Measurements from ENCODE around the gene EIF3I. TPM values are rescaled to one million over a fixed set of nuclear protein-coding genes. Genes with fewer than 3 reads are reported as not detected.

The EIF3I gene
- total and polyA plus RNA-seq, 2 experiments from 2014 or later = 228 to 274 TPM

DNA sequence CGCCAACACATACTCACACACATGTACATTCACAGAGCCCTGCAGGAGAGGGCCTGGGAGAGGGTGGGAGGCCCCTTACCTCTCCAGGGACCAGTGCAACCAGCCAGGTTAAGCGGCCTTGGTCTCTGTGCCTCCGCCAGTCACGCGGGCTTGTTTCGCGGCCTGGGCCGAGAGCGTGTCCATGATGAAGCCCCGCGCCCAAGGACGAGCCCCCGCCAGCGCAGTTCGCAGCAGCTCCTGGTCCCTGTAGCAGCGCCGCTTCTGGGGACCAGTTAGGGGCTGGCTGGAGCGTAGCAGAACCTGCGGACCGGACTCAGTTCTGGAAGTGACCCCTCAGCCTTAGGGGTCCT lies 17.6 kb downstream of the EIF3I start:
- no peaks in the 10 kb centered on the region for H3K9me2 ChIP-seq (ENCODE audit: insufficient read depth)
- H3K9me3 Mint-ChIP-seq = no peaks in the 10 kb centered on the region
- peaks cover 19% of the 10 kb centered on the region for H3K4me1 ChIP-seq (ENCODE audit: insufficient read depth)
- H3K79me2 ChIP-seq (replicated peaks; ENCODE audit: insufficient read depth) = peaks cover 7% of the 10 kb centered on the region; the same call in 1 of the 2 replicates
- peak overlapping the region; percentile 84 for H2AFZ ChIP-seq
- no peak for TF ChIP-seq EZH2 (IDR thresholded peaks at IDR 0.05; ENCODE audit: low read depth, unreplicated experiment)
- no peak for TF ChIP-seq EZH2phosphoT487 (IDR thresholded peaks at IDR 0.05; ENCODE audit: unreplicated experiment)
- TF ChIP-seq, protein P1, sequence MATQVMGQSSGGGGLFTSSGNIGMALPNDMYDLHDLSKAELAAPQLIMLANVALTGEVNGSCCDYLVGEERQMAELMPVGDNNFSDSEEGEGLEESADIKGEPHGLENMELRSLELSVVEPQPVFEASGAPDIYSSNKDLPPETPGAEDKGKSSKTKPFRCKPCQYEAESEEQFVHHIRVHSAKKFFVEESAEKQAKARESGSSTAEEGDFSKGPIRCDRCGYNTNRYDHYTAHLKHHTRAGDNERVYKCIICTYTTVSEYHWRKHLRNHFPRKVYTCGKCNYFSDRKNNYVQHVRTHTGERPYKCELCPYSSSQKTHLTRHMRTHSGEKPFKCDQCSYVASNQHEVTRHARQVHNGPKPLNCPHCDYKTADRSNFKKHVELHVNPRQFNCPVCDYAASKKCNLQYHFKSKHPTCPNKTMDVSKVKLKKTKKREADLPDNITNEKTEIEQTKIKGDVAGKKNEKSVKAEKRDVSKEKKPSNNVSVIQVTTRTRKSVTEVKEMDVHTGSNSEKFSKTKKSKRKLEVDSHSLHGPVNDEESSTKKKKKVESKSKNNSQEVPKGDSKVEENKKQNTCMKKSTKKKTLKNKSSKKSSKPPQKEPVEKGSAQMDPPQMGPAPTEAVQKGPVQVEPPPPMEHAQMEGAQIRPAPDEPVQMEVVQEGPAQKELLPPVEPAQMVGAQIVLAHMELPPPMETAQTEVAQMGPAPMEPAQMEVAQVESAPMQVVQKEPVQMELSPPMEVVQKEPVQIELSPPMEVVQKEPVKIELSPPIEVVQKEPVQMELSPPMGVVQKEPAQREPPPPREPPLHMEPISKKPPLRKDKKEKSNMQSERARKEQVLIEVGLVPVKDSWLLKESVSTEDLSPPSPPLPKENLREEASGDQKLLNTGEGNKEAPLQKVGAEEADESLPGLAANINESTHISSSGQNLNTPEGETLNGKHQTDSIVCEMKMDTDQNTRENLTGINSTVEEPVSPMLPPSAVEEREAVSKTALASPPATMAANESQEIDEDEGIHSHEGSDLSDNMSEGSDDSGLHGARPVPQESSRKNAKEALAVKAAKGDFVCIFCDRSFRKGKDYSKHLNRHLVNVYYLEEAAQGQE (IDR thresholded peaks at IDR 0.05; ENCODE audit: unreplicated experiment) = no peak
- TF ChIP-seq, protein P2, sequence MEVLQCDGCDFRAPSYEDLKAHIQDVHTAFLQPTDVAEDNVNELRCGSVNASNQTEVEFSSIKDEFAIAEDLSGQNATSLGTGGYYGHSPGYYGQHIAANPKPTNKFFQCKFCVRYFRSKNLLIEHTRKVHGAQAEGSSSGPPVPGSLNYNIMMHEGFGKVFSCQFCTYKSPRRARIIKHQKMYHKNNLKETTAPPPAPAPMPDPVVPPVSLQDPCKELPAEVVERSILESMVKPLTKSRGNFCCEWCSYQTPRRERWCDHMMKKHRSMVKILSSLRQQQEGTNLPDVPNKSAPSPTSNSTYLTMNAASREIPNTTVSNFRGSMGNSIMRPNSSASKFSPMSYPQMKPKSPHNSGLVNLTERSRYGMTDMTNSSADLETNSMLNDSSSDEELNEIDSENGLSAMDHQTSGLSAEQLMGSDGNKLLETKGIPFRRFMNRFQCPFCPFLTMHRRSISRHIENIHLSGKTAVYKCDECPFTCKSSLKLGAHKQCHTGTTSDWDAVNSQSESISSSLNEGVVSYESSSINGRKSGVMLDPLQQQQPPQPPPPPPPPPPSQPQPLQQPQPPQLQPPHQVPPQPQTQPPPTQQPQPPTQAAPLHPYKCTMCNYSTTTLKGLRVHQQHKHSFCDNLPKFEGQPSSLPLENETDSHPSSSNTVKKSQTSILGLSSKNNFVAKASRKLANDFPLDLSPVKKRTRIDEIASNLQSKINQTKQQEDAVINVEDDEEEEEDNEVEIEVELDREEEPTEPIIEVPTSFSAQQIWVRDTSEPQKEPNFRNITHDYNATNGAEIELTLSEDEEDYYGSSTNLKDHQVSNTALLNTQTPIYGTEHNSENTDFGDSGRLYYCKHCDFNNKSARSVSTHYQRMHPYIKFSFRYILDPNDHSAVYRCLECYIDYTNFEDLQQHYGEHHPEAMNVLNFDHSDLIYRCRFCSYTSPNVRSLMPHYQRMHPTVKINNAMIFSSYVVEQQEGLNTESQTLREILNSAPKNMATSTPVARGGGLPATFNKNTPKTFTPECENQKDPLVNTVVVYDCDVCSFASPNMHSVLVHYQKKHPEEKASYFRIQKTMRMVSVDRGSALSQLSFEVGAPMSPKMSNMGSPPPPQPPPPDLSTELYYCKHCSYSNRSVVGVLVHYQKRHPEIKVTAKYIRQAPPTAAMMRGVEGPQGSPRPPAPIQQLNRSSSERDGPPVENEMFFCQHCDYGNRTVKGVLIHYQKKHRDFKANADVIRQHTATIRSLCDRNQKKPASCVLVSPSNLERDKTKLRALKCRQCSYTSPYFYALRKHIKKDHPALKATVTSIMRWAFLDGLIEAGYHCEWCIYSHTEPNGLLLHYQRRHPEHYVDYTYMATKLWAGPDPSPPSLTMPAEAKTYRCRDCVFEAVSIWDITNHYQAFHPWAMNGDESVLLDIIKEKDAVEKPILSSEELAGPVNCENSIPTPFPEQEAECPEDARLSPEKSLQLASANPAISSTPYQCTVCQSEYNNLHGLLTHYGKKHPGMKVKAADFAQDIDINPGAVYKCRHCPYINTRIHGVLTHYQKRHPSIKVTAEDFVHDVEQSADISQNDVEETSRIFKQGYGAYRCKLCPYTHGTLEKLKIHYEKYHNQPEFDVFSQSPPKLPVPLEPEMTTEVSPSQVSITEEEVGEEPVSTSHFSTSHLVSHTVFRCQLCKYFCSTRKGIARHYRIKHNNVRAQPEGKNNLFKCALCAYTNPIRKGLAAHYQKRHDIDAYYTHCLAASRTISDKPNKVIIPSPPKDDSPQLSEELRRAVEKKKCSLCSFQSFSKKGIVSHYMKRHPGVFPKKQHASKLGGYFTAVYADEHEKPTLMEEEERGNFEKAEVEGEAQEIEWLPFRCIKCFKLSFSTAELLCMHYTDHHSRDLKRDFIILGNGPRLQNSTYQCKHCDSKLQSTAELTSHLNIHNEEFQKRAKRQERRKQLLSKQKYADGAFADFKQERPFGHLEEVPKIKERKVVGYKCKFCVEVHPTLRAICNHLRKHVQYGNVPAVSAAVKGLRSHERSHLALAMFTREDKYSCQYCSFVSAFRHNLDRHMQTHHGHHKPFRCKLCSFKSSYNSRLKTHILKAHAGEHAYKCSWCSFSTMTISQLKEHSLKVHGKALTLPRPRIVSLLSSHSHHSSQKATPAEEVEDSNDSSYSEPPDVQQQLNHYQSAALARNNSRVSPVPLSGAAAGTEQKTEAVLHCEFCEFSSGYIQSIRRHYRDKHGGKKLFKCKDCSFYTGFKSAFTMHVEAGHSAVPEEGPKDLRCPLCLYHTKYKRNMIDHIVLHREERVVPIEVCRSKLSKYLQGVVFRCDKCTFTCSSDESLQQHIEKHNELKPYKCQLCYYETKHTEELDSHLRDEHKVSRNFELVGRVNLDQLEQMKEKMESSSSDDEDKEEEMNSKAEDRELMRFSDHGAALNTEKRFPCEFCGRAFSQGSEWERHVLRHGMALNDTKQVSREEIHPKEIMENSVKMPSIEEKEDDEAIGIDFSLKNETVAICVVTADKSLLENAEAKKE (CRISPR knock-in tag; IDR thresholded peaks at IDR 0.05) = no peak
- TF ChIP-seq ZNF331 (CRISPR knock-in tag; IDR thresholded peaks at IDR 0.05; ENCODE audit: low read depth) = no peak
- no peak for TF ChIP-seq NANOG (IDR thresholded peaks at IDR 0.05; ENCODE audit: borderline replicate concordance)
- TF ChIP-seq CREB1 (CRISPR knock-in tag; IDR thresholded peaks at IDR 0.05; ENCODE audit: low read depth) = no peak
- no peak for TF ChIP-seq STAT1 (IDR thresholded peaks at IDR 0.05; ENCODE audit: unreplicated experiment)
- no peak for TF ChIP-seq JUNB (IDR thresholded peaks at IDR 0.05; ENCODE audit: unreplicated experiment)
- TF ChIP-seq ETS1 (IDR thresholded peaks at IDR 0.05) = no peak
- TF ChIP-seq POLR2AphosphoS5 (IDR thresholded peaks at IDR 0.05; ENCODE audit: low read depth) = no peak
- no peak for TF ChIP-seq CTCF (conservative IDR thresholded peaks at IDR 0.05; ENCODE audit: low read depth in 2 of 2)
- TF ChIP-seq ZNF114 (CRISPR knock-in tag; IDR thresholded peaks at IDR 0.05) = no peak
- peaks cover 7% of the 10 kb centered on the region; the same call in 1 of the 2 replicates for H3K27me3 ChIP-seq (ENCODE audit: insufficient read depth)
- H3K4me2 ChIP-seq = peak overlapping the region; percentile 99
- no peaks in the 10 kb centered on the region for H3K36me3 ChIP-seq (ENCODE audit: insufficient read depth)
- peaks cover 16% of the 10 kb centered on the region for H3K4me1 Mint-ChIP-seq
- H3K27ac ChIP-seq (ENCODE audit: low read depth) = peak overlapping the region; percentile 40
- H3K36me3 Mint-ChIP-seq (ENCODE audit: low read depth) = no peaks in the 10 kb centered on the region; the same call in 2 of the 3 replicates
- H3K4me3 ChIP-seq = peak overlapping the region; percentile 66
- H3K27ac Mint-ChIP-seq = peak overlapping the region; percentile 81
- no peak for DNase-seq (ENCODE audit: low spot score)
- H3F3A ChIP-seq (replicated peaks; ENCODE audit: low read depth) = peaks cover 20% of the 10 kb centered on the region
- H3K4me3 Mint-ChIP-seq = peak overlapping the region; percentile 88
- H4K20me1 ChIP-seq (replicated peaks; ENCODE audit: insufficient read depth) = no peaks in the 10 kb centered on the region
- peak; percentile 39 for ATAC-seq
- H3K27me3 Mint-ChIP-seq (ENCODE audit: insufficient read depth, low read depth, poor library complexity) = peaks cover 11% of the 10 kb centered on the region

Measured in GM23338 (cell line).